KBM-7 (cell line): ENCODE results near the gene TRAF3.

Experiments
- DNase-seq: peaks from one replicate; pipeline ENCODE4 v3.0.0-alpha.2; 2015
- in situ Hi-C: fragments of 300-500 bp; cut with MboI; formaldehyde crosslinking; loops from 2 replicates; pipeline ENCODE4 v1.14.3; 2020; ENCODE audit warnings: low sequenced_read_pairs, low pct_unique_long_range_greater_than_20kb, mixed read lengths

The TRAF3 gene, protein sequence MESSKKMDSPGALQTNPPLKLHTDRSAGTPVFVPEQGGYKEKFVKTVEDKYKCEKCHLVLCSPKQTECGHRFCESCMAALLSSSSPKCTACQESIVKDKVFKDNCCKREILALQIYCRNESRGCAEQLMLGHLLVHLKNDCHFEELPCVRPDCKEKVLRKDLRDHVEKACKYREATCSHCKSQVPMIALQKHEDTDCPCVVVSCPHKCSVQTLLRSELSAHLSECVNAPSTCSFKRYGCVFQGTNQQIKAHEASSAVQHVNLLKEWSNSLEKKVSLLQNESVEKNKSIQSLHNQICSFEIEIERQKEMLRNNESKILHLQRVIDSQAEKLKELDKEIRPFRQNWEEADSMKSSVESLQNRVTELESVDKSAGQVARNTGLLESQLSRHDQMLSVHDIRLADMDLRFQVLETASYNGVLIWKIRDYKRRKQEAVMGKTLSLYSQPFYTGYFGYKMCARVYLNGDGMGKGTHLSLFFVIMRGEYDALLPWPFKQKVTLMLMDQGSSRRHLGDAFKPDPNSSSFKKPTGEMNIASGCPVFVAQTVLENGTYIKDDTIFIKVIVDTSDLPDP

DNA sequence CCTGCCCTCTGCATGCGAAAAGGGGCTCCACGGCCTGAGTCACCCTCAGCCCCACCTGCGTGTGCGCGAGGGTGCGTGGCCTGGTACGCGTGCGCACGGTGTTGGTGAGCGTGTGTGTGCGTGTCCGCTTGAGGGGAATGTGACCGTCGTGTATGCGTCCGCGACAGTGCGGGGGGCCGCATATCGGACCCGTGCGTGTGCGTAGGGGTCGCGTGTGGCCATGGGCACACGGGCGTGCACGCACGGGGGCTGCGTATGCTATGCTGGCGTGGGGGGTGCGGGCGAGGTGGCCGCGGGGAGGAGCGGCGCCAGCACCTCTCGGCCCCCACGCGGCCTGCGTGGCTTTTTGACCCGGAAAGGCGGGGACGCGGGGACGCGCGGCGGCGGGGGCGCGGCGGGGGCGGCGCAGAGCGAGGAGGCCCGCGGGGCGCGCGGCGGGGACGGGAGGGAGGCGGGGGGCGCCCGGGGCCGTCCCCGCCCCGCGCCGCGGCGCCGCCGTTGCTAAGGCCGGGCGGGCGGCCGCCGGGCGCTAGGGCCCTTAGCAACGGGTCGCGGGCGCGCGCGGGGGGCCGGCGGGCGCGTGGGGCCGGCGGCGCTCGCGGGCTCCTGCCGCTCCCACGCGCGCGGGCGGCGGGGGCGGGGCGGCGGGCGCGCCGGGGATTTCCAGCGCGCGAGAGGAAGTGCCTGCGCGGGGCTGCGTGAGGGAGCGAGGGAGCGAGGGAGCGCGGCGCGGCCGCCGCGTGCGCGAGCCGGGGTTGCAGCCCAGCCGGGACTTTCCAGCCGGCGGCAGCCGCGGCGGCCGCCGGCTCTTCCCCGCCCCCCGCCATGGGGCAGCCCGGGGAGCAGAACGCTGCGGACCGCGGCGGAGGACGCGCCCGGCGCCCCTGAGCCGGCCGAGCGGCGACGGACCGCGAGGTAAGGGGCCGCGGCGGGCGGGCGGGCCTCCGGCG lies at the start of gene TRAF3:
TRAF3 (plus strand) TSS at position 689 of the 950 bp plus-strand sequence. CDS start 92,753 bp downstream, outside the sequence.
- peak; percentile 44 for DNase-seq
- in situ Hi-C loops = no loop called here

DNA sequence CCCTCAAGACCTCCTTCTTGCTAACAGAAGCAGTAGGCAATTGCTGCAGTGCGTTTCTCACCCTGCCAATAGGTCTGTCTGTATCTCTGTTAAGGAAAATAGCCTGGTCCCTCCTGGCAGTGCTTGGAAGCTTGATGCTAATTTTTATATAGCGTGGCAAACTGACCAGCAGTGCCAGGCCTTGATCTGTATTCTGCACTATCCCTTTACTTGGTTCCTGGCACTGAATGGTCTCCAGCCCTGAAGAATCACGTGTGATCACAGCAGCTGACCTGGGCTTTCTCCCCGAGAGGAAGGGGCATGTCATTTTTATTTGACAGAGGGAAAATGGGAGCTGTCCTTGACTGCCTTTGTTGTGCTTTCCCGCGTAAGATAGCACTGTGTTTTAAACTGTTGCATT lies 48.7 kb upstream of the TRAF3 start:
- in situ Hi-C loops = no loop called here
- DNase-seq = no peak

GRCh38 chr14:102729268-102729667 lies 48.0 kb upstream of the TRAF3 start:
- in situ Hi-C loops = no loop called here
- DNase-seq = no peak

DNA sequence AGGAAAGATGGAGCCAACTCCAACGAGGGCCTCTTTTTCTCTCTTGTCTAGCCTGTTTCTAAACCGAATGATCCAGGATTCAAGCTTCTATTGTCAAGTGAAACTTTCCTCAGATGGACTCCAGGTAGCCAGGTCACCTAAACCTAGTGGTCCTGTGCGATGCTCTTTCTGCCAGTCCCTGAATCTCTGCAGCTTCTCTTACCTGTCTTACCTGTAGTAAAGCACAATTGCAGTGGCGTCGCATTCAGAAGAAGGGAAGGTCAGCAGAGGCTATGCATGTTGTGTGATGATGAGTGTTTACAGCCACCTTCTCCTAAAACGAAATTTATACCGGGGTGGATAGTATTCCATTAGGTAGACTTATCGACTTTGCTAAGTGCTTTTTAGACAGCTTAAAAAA lies 47.4 kb upstream of the TRAF3 start:
- no peak for DNase-seq
- in situ Hi-C loops = no loop called here

GRCh38 chr14:102731101-102731870 lies 46.0 kb upstream of the TRAF3 start:
- in situ Hi-C loops = no loop called here
- DNase-seq = no peak

GRCh38 chr14:102731871-102732800 lies 45.1 kb upstream of the TRAF3 start:
- in situ Hi-C loops = no loop called here
- DNase-seq = no peak

DNA sequence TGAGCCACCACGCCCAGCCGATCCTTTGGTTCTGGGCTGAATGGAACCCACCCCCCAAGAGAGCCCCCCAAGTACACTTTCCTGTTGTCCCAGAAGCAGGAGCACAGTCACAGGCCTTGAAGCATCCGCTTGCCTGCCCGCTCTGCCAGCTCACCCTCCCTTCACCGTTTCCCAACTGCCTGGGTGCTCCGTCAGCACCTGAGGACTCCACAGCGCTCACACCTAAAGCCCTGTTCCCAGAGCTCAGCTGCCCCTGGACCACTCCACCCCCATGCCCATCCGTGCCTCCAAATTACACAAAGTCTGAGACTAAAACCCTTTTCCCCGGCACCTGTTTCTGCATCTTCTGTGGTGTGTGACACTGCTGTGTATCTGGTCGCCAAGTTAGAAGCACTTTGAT lies 44.3 kb upstream of the TRAF3 start:
- no peak for DNase-seq
- in situ Hi-C loops = no loop called here

DNA sequence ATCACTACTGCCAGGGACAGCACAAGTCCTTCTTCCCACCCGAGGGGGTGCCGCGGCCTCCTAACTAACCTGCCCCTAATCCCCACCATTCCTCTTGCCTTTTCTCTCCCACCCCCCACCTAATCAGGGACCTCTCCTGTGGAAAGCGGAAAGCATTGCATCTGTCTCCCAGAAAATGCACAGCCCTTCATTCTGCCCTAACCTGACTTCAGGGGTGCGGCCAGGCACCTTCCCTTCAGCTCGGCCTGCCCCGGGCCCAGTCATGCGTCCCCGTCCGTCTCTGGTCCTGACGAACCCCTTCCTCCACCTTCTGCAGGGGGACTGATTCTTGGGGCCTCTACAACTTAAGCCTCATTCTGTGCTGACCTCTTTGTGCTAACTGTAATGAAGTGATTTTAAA lies 43.9 kb upstream of the TRAF3 start:
- DNase-seq = no peak
- in situ Hi-C loops = no loop called here

- DNase-seq = no peak
- in situ Hi-C loops = no loop called here
These were observed 42.8 kb upstream of the TRAF3 start for GRCh38 chr14:102734436-102734835.

- DNase-seq = no peak
These were observed 40.3 kb upstream of the TRAF3 start for GRCh38 chr14:102736956-102737355.

GRCh38 chr14:102737402-102738372 lies 39.6 kb upstream of the TRAF3 start:
- no peak for DNase-seq
- in situ Hi-C loops = no loop called here

More at GRCh38 chr14:102736956-102737355, 40.3 kb upstream of the TRAF3 start:
- in situ Hi-C loops = no loop called here

- no peak for DNase-seq
- in situ Hi-C loops = no loop called here
These were observed 38.7 kb upstream of the TRAF3 start for GRCh38 chr14:102738373-102739189.

GRCh38 chr14:102739190-102739469 lies 38.1 kb upstream of the TRAF3 start:
- in situ Hi-C loops = no loop called here

DNA sequence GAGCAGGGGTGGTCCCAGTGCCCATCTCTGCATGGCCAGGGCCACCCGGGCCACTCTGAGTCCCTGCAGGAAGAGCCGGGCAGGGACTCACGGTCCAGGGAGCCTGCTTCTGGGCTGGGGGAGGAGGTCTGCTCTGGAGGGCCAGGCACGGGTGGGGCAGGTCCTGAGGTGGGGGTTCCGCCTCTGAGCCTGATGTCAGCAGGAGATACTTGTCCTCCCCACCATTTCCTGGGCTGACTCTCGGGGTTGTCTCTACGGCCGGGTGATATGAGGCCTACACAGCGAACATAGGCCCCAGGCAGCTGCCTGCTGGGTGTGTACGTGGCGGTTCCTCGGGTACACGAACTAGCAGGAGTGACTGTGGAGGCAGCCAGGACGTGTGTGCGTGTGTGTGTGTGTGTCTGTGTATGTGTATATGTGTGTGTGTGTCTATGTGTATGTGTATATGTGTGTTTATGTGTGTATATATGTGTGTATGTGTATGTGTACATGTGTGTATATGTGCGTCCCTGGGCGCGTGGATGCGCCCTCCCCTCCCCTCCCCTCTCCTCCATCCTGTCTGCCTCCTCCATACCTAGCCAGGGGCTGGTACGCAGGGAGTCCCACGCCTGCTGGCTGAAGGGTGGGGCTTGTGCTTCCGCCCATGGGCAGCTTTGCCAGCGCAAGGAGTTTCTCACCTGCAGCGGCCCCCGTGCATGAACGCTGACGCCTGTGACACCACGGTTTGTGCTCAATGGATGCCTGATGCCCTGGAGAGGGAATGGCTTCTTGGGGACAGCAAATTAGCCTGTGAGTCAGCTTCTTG lies 30.4 kb upstream of the TRAF3 start:
- in situ Hi-C loops = no loop called here
- no peak for DNase-seq

More at GRCh38 chr14:102739190-102739469, 38.1 kb upstream of the TRAF3 start:
- DNase-seq = no peak

DNA sequence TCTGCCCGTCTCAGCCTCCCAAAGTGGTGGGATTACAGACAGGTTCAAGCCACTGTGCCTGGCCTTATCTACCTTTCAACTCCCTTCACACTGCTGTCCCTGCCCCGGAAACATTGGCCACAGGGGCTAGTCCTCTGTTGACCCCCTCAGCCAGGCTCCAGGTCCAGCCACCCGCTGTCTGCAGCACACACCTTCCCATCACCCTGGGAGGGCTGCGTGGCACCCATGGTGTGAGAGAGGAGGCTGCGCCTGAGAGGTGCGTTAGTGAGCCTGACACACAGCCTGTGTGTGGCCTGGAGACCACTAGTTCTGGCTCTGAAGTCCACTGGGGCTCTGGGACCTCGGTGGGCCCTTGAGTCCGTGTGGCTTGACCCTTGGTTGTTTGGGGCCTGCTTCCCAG lies 28.4 kb upstream of the TRAF3 start:
- in situ Hi-C loops = no loop called here

More for the DNA sequence above, 28.4 kb upstream of the TRAF3 start:
- no peak for DNase-seq
